ENCODE results near the gene SEC62. TPM values are rescaled to one million over a fixed set of nuclear protein-coding genes. Genes with fewer than 3 reads are reported as not detected.

The SEC62 gene
- polyA plus RNA-seq, 3 donors = 15.6 to 117 (median 95.2) TPM

DNA sequence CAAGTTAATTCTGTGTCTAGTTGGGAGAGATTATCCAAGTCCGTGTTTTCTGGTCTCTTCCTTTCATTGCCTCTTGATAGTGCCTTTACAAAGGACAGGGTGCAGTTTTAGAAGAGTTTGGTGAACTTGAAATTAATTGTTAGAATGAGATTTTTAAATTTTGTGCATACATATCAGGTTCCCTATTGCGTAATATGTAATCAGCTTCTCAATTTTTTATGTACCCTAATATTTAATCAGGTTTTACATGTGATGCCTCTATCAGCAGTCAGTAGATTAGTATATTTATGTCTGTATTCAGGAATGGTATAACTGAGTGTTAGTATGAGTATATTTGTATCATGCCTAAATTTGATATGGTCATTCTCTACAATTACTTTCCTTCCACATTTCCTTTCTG lies 4.9 kb downstream of the SEC62 start:
- Histone ChIP-seq H3K27me3 (ENCODE audit: control insufficient read depth in 2 of 2, insufficient read depth in 2 of 2, low read length in 2 of 2) (no peaks in the 10 kb centered on the region), H3K4me3 (replicated peaks in 1 of 3; ENCODE audit: low read depth in 2 of 3, low read length in 3 of 3) (no peak overlapping the region), H3K27ac (ENCODE audit: low read depth in 1 of 2, low read length in 2 of 2) (no peak overlapping the region), H3K79me2 (ENCODE audit: insufficient read depth, low read length) (peaks cover 98% of the 10 kb centered on the region), H4K20me1 (ENCODE audit: insufficient read depth, low read length) (peaks cover 37% of the 10 kb centered on the region), H2AFZ (ENCODE audit: insufficient read depth, low read depth, low read length, poor library complexity, severe bottlenecking) (no peak overlapping the region), H3K4me2 (replicated peaks; ENCODE audit: extremely low read depth, low read length, poor library complexity, severe bottlenecking) (no peak overlapping the region), H3K4me1 (ENCODE audit: control insufficient read depth in 1 of 2, insufficient read depth in 2 of 2, low read length in 2 of 2) (peaks cover 19 to 29% of the 10 kb centered on the region in 2 donors), H3K9me3 (replicated peaks in 1 of 2; ENCODE audit: control insufficient read depth in 1 of 2, insufficient read depth in 1 of 2, low read length in 2 of 2) (no peaks in the 10 kb centered on the region), H3K9ac (ENCODE audit: insufficient read depth, low read length, poor library complexity, severe bottlenecking) (no peak overlapping the region), H3K36me3 (replicated peaks in 1 of 2; ENCODE audit: control insufficient read depth in 1 of 2, insufficient read depth in 2 of 2, low read length in 2 of 2) (peaks cover 21 to 52% of the 10 kb centered on the region in 2 donors)
- H3K4me3 Mint-ChIP-seq = no peak overlapping the region
- H3K36me3 Mint-ChIP-seq = peaks cover 43 to 46% of the 10 kb centered on the region in 2 donors
- H3K27me3 Mint-ChIP-seq (ENCODE audit: low read depth in 3 of 3) = no peaks in the 10 kb centered on the region
- H3K4me1 Mint-ChIP-seq = peaks cover 49% of the 10 kb centered on the region
- no CpG with 5 or more reads among the region's 2 CpGs for WGBS (ENCODE audit: insufficient coverage)
- H3K27ac Mint-ChIP-seq = no peak overlapping the region
- TF ChIP-seq, protein P1, sequence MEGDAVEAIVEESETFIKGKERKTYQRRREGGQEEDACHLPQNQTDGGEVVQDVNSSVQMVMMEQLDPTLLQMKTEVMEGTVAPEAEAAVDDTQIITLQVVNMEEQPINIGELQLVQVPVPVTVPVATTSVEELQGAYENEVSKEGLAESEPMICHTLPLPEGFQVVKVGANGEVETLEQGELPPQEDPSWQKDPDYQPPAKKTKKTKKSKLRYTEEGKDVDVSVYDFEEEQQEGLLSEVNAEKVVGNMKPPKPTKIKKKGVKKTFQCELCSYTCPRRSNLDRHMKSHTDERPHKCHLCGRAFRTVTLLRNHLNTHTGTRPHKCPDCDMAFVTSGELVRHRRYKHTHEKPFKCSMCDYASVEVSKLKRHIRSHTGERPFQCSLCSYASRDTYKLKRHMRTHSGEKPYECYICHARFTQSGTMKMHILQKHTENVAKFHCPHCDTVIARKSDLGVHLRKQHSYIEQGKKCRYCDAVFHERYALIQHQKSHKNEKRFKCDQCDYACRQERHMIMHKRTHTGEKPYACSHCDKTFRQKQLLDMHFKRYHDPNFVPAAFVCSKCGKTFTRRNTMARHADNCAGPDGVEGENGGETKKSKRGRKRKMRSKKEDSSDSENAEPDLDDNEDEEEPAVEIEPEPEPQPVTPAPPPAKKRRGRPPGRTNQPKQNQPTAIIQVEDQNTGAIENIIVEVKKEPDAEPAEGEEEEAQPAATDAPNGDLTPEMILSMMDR (IDR thresholded peaks at IDR 0.05) = no peak
- no peaks in the 10 kb centered on the region for H3K9me3 Mint-ChIP-seq
- intact Hi-C loops (cut with micrococcal nuclease) = loop anchor here in 1 of 2 donors (5.0 to 10.0 kb wide), 2 partner anchors 39 to 107 kb away; partner anchors contain the start of gene LRRC31
- no peak for DNase-seq

DNA sequence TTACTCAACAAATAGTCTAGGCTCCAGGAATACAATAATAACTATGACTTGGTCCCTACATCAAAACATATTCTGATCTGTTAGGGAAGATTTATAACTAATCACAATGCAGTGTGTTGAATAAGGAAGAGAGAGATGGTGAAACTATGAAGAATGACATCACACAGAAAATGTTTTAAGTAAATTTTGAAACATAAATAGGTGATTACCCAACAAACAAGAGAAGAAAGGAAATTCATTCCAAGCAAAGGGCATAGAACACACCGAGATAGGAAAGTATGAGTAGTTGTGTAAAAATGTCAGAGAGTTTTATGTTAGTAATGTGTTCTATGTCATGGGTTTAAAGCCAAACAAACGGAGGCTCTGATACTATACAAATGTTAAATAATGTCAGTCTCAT lies 13.4 kb downstream of the SEC62 start:
- H3K4me3 ChIP-seq (replicated peaks in 1 of 3; ENCODE audit: low read depth in 2 of 3, low read length in 3 of 3) = no peak overlapping the region
- no peaks in the 10 kb centered on the region for H3K9me3 ChIP-seq (replicated peaks in 1 of 2; ENCODE audit: control insufficient read depth in 1 of 2, insufficient read depth in 1 of 2, low read length in 2 of 2)
- no CpG with 5 or more reads among the region's 2 CpGs for WGBS (ENCODE audit: insufficient coverage)
- peak overlapping the region; percentile 78 to 92 (median 89) for H3K27ac Mint-ChIP-seq
- H3K9ac ChIP-seq (ENCODE audit: insufficient read depth, low read length, poor library complexity, severe bottlenecking) = no peak overlapping the region
- no peaks in the 10 kb centered on the region for H3K27me3 ChIP-seq (ENCODE audit: control insufficient read depth in 2 of 2, insufficient read depth in 2 of 2, low read length in 2 of 2)
- H3K36me3 ChIP-seq (replicated peaks in 1 of 2; ENCODE audit: control insufficient read depth in 1 of 2, insufficient read depth in 2 of 2, low read length in 2 of 2) = peaks cover 79 to 92% of the 10 kb centered on the region in 2 donors
- DNase-seq = peak; percentile 51 to 81 (median 75)
- no peak overlapping the region for H2AFZ ChIP-seq (ENCODE audit: insufficient read depth, low read depth, low read length, poor library complexity, severe bottlenecking)
- peaks cover 21% of the 10 kb centered on the region for H3K4me1 Mint-ChIP-seq
- H4K20me1 ChIP-seq (ENCODE audit: insufficient read depth, low read length) = peaks cover 5% of the 10 kb centered on the region
- H3K4me1 ChIP-seq (ENCODE audit: control insufficient read depth in 1 of 2, insufficient read depth in 2 of 2, low read length in 2 of 2) = peaks cover 10 to 15% of the 10 kb centered on the region in 2 donors
- no peak overlapping the region for H3K4me3 Mint-ChIP-seq
- peak overlapping the region in 1 of 2 donors; percentile 75 for H3K27ac ChIP-seq (ENCODE audit: low read depth in 1 of 2, low read length in 2 of 2)
- H3K79me2 ChIP-seq (ENCODE audit: insufficient read depth, low read length) = peaks cover 41% of the 10 kb centered on the region
- no peak overlapping the region for H3K4me2 ChIP-seq (replicated peaks; ENCODE audit: extremely low read depth, low read length, poor library complexity, severe bottlenecking)
- no peaks in the 10 kb centered on the region for H3K27me3 Mint-ChIP-seq (ENCODE audit: low read depth in 3 of 3)
- intact Hi-C loops (cut with micrococcal nuclease) = loop anchor here in 1 of 2 donors (10.0 kb wide), 1 partner anchor 55 kb away; the partner anchor contains the start of gene GPR160
- H3K9me3 Mint-ChIP-seq = no peaks in the 10 kb centered on the region
- TF ChIP-seq, protein P1 (IDR thresholded peaks at IDR 0.05) = no peak
- peaks cover 68 to 77% of the 10 kb centered on the region in 2 donors for H3K36me3 Mint-ChIP-seq

Measured in CD14-positive monocyte (primary cell).